ENCODE results near the gene WNT8A. TPM values are rescaled to one million over a fixed set of nuclear protein-coding genes. Genes with fewer than 3 reads are reported as not detected.
"Not testable (repeated sequence)": the region's sequence is repeated elsewhere in the genome, so short reads cannot be mapped to it uniquely, and the experiment has no call there.

Gene WNT8A
- total RNA-seq, 4 donors from 2014 or later: not detected

DNA sequence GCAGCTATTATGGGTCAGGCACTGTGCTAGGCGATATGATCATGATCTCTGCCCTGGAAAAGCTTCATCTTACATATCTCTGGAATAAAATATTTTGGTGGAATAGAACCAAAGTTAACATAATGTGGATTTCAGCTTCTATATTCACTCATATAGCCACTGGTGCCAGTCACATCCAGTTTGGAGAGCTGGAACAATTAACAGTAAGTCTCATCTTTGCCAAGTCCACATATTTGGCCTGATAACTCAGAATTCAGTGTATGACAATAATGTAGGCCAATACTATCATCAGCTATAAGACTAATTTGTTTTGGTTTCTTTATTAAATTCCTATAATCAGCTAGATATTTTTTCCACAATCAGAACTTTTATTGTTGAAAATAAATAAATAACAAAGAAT, 45.0 kb upstream of the WNT8A start:
- H3K27ac ChIP-seq: peak overlapping the region in 1 of 4 donors; percentile 13
- no peaks in the 10 kb centered on the region for H3K9me3 ChIP-seq
- whole genome bisulfite sequencing, 2 donors (ENCODE audit: low coverage in 1 of 2): 58% methylated on average over 1 of the region's 1 CpG; no CpG with 5 or more reads in 1 of the 2 donors
- peaks cover under 1 to 33% (median 6%) of the 10 kb centered on the region in 3 donors for H3K4me1 ChIP-seq
- H3K4me3 ChIP-seq: no peak overlapping the region
- no peak for ATAC-seq
- no peaks in the 10 kb centered on the region for H3K36me3 ChIP-seq
- H3K27me3 ChIP-seq: no peaks in the 10 kb centered on the region
- TF ChIP-seq EP300 (IDR thresholded peaks at IDR 0.05) (no peak), CTCF (IDR thresholded peaks at IDR 0.05) (no peak), POLR2AphosphoS5 (IDR thresholded peaks at IDR 0.05) (no peak), POLR2A (IDR thresholded peaks at IDR 0.05) (no peak)

DNA sequence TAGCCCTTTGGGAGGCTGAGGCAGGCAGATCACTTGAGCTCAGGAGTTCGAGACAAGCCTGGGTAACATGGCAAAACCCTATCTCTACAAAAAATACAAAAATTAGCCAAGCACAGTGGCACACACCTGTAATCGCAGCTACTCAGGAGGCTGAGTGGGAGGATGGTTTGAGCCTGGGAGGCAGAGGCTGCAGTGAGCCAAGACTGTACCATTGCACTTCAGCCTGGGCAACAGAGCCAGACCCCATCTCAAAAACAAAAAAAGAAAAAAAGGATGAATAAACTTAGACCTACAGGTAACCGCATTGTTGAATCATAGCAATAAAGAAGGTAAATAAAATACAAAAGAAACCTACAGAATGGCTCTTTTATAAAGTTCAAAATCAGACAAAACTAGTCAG, 38.5 kb upstream of the WNT8A start:
- not testable (repeated sequence) for H3K27ac ChIP-seq, H3K4me3 ChIP-seq, H3K27me3 ChIP-seq, H3K36me3 ChIP-seq, H3K4me1 ChIP-seq, H3K9me3 ChIP-seq, ATAC-seq
- 81 to 96% methylated on average over 3 of the region's 3 CpGs for WGBS, 2 donors (ENCODE audit: low coverage in 1 of 2)

GRCh38 chr5:138051441-138052296, 32.2 kb upstream of the WNT8A start:
- no peaks in the 10 kb centered on the region for H3K36me3 ChIP-seq
- H3K27ac ChIP-seq: no peak overlapping the region
- no peaks in the 10 kb centered on the region for H3K4me1 ChIP-seq
- H3K27me3 ChIP-seq: no peaks in the 10 kb centered on the region
- H3K4me3 ChIP-seq: peak overlapping the region; percentile 24 to 32
- 53 to 56% methylated on average over 5 to 9 of the region's 9 CpGs for WGBS, 2 donors (ENCODE audit: low coverage in 1 of 2)
- ATAC-seq: no peak
- TF ChIP-seq POLR2A (IDR thresholded peaks at IDR 0.05) (no peak), CTCF (IDR thresholded peaks at IDR 0.05) (no peak), POLR2AphosphoS5 (IDR thresholded peaks at IDR 0.05) (no peak), EP300 (IDR thresholded peaks at IDR 0.05) (no peak)
- H3K9me3 ChIP-seq: no peaks in the 10 kb centered on the region

GRCh38 chr5:138052718-138053117, 31.1 kb upstream of the WNT8A start:
- 100% methylated on average over 1 of the region's 1 CpG for WGBS, 2 donors (ENCODE audit: low coverage in 1 of 2)
- not testable (repeated sequence) for H3K27ac ChIP-seq, H3K4me1 ChIP-seq

DNA sequence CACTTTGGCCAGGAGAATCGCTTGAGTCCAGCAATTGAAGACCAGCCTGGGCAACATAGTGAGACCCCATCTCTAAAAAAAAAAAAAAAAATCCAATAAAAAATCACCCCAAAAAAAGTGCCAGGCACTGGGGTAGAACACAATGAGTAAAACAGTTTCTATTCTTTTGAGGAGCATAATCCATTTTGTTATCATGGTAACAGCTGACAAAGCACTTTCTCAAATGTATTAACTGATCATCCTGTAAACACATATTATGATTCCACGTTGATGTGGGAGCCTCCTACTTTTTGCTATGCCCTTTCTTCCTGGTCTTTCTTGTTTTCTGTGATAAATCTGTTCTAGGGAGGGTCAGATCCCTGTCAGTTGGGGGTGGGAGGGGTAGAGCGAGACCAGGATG, 30.3 kb upstream of the WNT8A start:
- Histone ChIP-seq H3K9me3 (no peaks in the 10 kb centered on the region), H3K4me3 (no peak overlapping the region), H3K4me1 (no peaks in the 10 kb centered on the region), H3K27me3 (no peaks in the 10 kb centered on the region), H3K36me3 (no peaks in the 10 kb centered on the region), H3K27ac (no peak overlapping the region)
- ATAC-seq: no peak
- TF ChIP-seq EP300 (IDR thresholded peaks at IDR 0.05) (no peak), CTCF (IDR thresholded peaks at IDR 0.05) (no peak), POLR2A (IDR thresholded peaks at IDR 0.05) (no peak), POLR2AphosphoS5 (IDR thresholded peaks at IDR 0.05) (no peak)
- 60 to 80% methylated on average over 2 to 3 of the region's 3 CpGs for WGBS, 2 donors (ENCODE audit: low coverage in 1 of 2)

More at GRCh38 chr5:138052718-138053117, 31.1 kb upstream of the WNT8A start:
- not testable (repeated sequence) for ATAC-seq, H3K9me3 ChIP-seq, H3K36me3 ChIP-seq, H3K27me3 ChIP-seq, H3K4me3 ChIP-seq

- ATAC-seq: no peak
- H3K4me3 ChIP-seq: no peak overlapping the region
- no peaks in the 10 kb centered on the region for H3K36me3 ChIP-seq
- no peaks in the 10 kb centered on the region for H3K9me3 ChIP-seq
- no peaks in the 10 kb centered on the region for H3K27me3 ChIP-seq
- WGBS, 2 donors (ENCODE audit: low coverage in 1 of 2): 25 to 32% methylated on average over 3 of the region's 3 CpGs
- no peaks in the 10 kb centered on the region for H3K4me1 ChIP-seq
- TF ChIP-seq EP300 (IDR thresholded peaks at IDR 0.05) (no peak), POLR2AphosphoS5 (IDR thresholded peaks at IDR 0.05) (no peak), POLR2A (IDR thresholded peaks at IDR 0.05) (no peak), CTCF (IDR thresholded peaks at IDR 0.05) (no peak)
- H3K27ac ChIP-seq: no peak overlapping the region
These were observed 29.6 kb upstream of the WNT8A start for GRCh38 chr5:138054206-138054605.
